ENCODE measurements around the gene PRKCZ.

DNA sequence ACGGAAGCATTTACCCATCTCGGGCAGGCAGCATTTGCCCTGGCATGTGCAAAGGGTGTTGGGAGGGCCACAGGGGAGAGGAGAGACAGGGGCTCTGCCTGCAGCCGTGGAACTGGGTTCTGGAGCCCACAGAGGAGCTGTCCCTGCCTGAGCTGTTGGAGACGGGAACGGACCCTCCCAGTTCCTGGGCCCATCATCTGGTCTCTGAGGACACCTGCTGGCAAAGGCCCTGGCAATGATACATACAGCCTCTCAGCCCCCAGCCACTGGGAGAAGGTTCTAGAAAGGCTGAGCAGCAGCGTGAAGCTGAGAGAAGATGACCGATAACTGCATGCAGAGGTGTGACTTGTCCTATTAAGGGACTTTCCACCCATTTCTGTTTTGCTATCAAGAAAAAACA, 113.0 kb downstream of the PRKCZ start:
- TF ChIP-seq, protein P1, sequence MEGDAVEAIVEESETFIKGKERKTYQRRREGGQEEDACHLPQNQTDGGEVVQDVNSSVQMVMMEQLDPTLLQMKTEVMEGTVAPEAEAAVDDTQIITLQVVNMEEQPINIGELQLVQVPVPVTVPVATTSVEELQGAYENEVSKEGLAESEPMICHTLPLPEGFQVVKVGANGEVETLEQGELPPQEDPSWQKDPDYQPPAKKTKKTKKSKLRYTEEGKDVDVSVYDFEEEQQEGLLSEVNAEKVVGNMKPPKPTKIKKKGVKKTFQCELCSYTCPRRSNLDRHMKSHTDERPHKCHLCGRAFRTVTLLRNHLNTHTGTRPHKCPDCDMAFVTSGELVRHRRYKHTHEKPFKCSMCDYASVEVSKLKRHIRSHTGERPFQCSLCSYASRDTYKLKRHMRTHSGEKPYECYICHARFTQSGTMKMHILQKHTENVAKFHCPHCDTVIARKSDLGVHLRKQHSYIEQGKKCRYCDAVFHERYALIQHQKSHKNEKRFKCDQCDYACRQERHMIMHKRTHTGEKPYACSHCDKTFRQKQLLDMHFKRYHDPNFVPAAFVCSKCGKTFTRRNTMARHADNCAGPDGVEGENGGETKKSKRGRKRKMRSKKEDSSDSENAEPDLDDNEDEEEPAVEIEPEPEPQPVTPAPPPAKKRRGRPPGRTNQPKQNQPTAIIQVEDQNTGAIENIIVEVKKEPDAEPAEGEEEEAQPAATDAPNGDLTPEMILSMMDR (conservative IDR thresholded peaks at IDR 0.05; ENCODE audit: low read depth, low read length) = no peak; the same call in 1 of the 2 replicates
- no peak for TF ChIP-seq EZH2 (IDR thresholded peaks at IDR 0.05; ENCODE audit: borderline replicate concordance, low read depth, low read length, poor library complexity, severe bottlenecking)
